ENCODE measurements around the gene INPP5J. TPM values are rescaled to one million over a fixed set of nuclear protein-coding genes. Genes with fewer than 3 reads are reported as not detected.

Gene INPP5J
- total and polyA plus RNA-seq, 9 of the 15 experiments (the other 6 are each of a cell fraction or from before 2014, with no cell fraction given) = 0.10 to 6.3 (median 4.8) TPM

GRCh38 chr22:31136155-31136554 is 13.4 kb downstream of the INPP5J start:
- H3K27me3 ChIP-seq (ENCODE audit: control insufficient read depth in 2 of 2, insufficient read depth in 2 of 2, low read length in 2 of 2) = no peaks in the 10 kb centered on the region
- DNase-seq (ENCODE audit: extremely low read depth in 1 of 4, low spot score in 3 of 4) (no peak), ATAC-seq (no peak), FAIRE-seq (no peak)
- H3K27ac ChIP-seq (ENCODE audit: extremely low read depth, low read depth, low read length) = no peak overlapping the region
- H3K9ac ChIP-seq (ENCODE audit: insufficient read depth in 1 of 2, low read depth in 2 of 2, low read length in 2 of 2) = no peak overlapping the region
- peaks cover 4 to 13% of the 10 kb centered on the region in 2 experiments; a peak in 4 of 5 replicates for H3K4me1 ChIP-seq (replicated peaks in 1 of 2; ENCODE audit: control insufficient read depth in 2 of 2, insufficient read depth in 2 of 2, low read length in 2 of 2)
- H2AFZ ChIP-seq (ENCODE audit: low read depth, low read length) = no peak overlapping the region
- no peak overlapping the region for H3K4me3 ChIP-seq
- no TSS peak for BruUV-seq (replicated peaks)
- H3K9me1 ChIP-seq (ENCODE audit: control insufficient read depth, insufficient read depth, low read length) = no peaks in the 10 kb centered on the region
- TF ChIP-seq PREB (CRISPR knock-in tag; IDR thresholded peaks at IDR 0.05) = no peak
- TF ChIP-seq ARID3A (IDR thresholded peaks at IDR 0.05; ENCODE audit: borderline replicate concordance, low read depth, low read length) = no peak
- no peak for TF ChIP-seq ZNF764 (CRISPR knock-in tag; IDR thresholded peaks at IDR 0.05; ENCODE audit: low read depth)
- no peak for TF ChIP-seq UBTF (IDR thresholded peaks at IDR 0.05; ENCODE audit: borderline replicate concordance in 1 of 2, low read depth in 2 of 2, low read length in 2 of 2)
- no peak for TF ChIP-seq TCF15 (CRISPR knock-in tag; IDR thresholded peaks at IDR 0.05)
- TF ChIP-seq NCOR1 (IDR thresholded peaks at IDR 0.05) = no peak
- no peak for TF ChIP-seq ZNF316 (IDR thresholded peaks at IDR 0.05)
- TF ChIP-seq FUS (optimal IDR thresholded peaks at IDR 0.05; ENCODE audit: low read depth, low read length) = no peak
- no peak for TF ChIP-seq SRSF1 (IDR thresholded peaks at IDR 0.05; ENCODE audit: low read depth, low read length)
- no peak for TF ChIP-seq ZNF57 (CRISPR knock-in tag; IDR thresholded peaks at IDR 0.05)
- TF ChIP-seq FOS (IDR thresholded peaks at IDR 0.05; ENCODE audit: extremely low read depth, insufficient read length) = no peak
- TF ChIP-seq ZNF445 (CRISPR knock-in tag; IDR thresholded peaks at IDR 0.05; ENCODE audit: low read depth) = no peak
- H3K4me2 ChIP-seq (ENCODE audit: insufficient read depth, low read length) = no peak overlapping the region
- intact Hi-C loops (cut with micrococcal nuclease) (no loop called here), in situ Hi-C loops (cut with MboI) (no loop called here)
- ChIA-PET CTCF (ENCODE audit: low intra/inter-chr PET ratio) (no interaction called here), POLR2A (interaction anchor here (0.6 to 1.6 kb wide), 6 partner anchors 10 to 211 kb away, joined by 3 read pairs; no protein-coding TSS in a partner anchor)
- WGBS (ENCODE audit: insufficient coverage, low coverage, missing lambda C conversion rate) = 39% methylated on average over 9 of the region's 9 CpGs
- no peaks in the 10 kb centered on the region for H3K36me3 ChIP-seq (ENCODE audit: control insufficient read depth, insufficient read depth, low read length)
- H4K20me1 ChIP-seq (replicated peaks; ENCODE audit: control insufficient read depth, insufficient read depth, low read length) = no peaks in the 10 kb centered on the region
- H3K9me3 ChIP-seq (replicated peaks; ENCODE audit: control insufficient read depth, insufficient read depth, low read depth, low read length) = no peaks in the 10 kb centered on the region
- H3K79me2 ChIP-seq (ENCODE audit: control insufficient read depth, insufficient read depth, low read length) = no peaks in the 10 kb centered on the region
